HepG2 (cell line): Measurements from ENCODE around the gene GPER1. TPM values are rescaled to one million over a fixed set of nuclear protein-coding genes. Genes with fewer than 3 reads are reported as not detected.
A peak's percentile ranks its signal among the peaks of the same experiment; 100 is the strongest.

ENCODE experiments used
- ARHGAP35 ChIP-seq: sonication (generic); formaldehyde crosslinking; IDR thresholded peaks from 2 replicates; pipeline ENCODE4 v1.9.0; 2022; ENCODE audit warnings: mild to moderate bottlenecking, inconsistent platforms, moderate library complexity, missing genetic modification reagents, borderline replicate concordance
- ATF7 ChIP-seq, 2 experiments: fragments of 450-650 bp in 1 of 2; sonication (generic) in 1 of 2; formaldehyde crosslinking in 1 of 2; IDR thresholded peaks; 2 replicates each; pipeline versions ENCODE4 v1.4.0 to v1.6.1; 2016 to 2020; ENCODE audit warnings: antibody characterized with exemption in 1 of 2, mild to moderate bottlenecking in 1 of 2, missing genetic modification reagents in 1 of 2
- CBX1 ChIP-seq: IDR thresholded peaks from one replicate; pipeline ENCODE4 v1.6.1; 2016; ENCODE audit warnings: antibody characterized with exemption, low read depth
- CREM ChIP-seq, 2 experiments: sonication (generic) in 1 of 2; formaldehyde crosslinking in 1 of 2; IDR thresholded peaks; 2 replicates each; pipeline versions ENCODE4 v1.4.0 to v1.6.1; 2016 to 2020; ENCODE audit warnings: antibody characterized with exemption in 1 of 2, mild to moderate bottlenecking in 1 of 2, missing genetic modification reagents in 1 of 2
- EEA1 ChIP-seq: sonication (generic); formaldehyde crosslinking; IDR thresholded peaks from 2 replicates; pipeline ENCODE4 v1.5.1; 2020; ENCODE audit warnings: mild to moderate bottlenecking, missing genetic modification reagents, borderline replicate concordance
- KIAA2018 ChIP-seq: sonication (generic); formaldehyde crosslinking; IDR thresholded peaks from 2 replicates; pipeline ENCODE4 v1.5.0; 2020; ENCODE audit warnings: mild to moderate bottlenecking, missing genetic modification reagents, borderline replicate concordance
- POLR2AphosphoS2 ChIP-seq: IDR thresholded peaks from 2 replicates; pipeline ENCODE4 v1.6.1; 2011; ENCODE audit warnings: low read depth, low read length, improper control_type of control experiment
- RNF2 ChIP-seq: fragments of 450-650 bp; conservative IDR thresholded peaks from 2 replicates; pipeline ENCODE4 v1.6.1; 2016; ENCODE audit warnings: low read depth
- ZNF274 ChIP-seq: sonication (generic); formaldehyde crosslinking; IDR thresholded peaks from 2 replicates; pipeline ENCODE4 v1.5.1; 2020; ENCODE audit warnings: mild to moderate bottlenecking, missing genetic modification reagents
- ZNF281 ChIP-seq: sonication (generic); formaldehyde crosslinking; IDR thresholded peaks from 2 replicates; pipeline ENCODE4 v1.4.0; 2020; ENCODE audit warnings: missing genetic modification reagents, borderline replicate concordance
- ZNF292 ChIP-seq: sonication (generic); formaldehyde crosslinking; IDR thresholded peaks from 2 replicates; pipeline ENCODE4 v1.8.1; 2022; ENCODE audit warnings: mild to moderate bottlenecking, low read depth, missing genetic modification reagents, borderline replicate concordance
- ZNF33A ChIP-seq: sonication (generic); formaldehyde crosslinking; IDR thresholded peaks from 2 replicates; pipeline ENCODE4 v1.5.1; 2020; ENCODE audit warnings: missing genetic modification reagents, mild to moderate bottlenecking, moderate library complexity, borderline replicate concordance
- ZNF567 ChIP-seq: sonication (generic); formaldehyde crosslinking; IDR thresholded peaks from 2 replicates; pipeline ENCODE4 v1.8.1; 2023; ENCODE audit warnings: mild to moderate bottlenecking, missing genetic modification reagents, borderline replicate concordance
- ZNF614 ChIP-seq: IDR thresholded peaks from 2 replicates; pipeline ENCODE4 v1.6.1; 2018; ENCODE audit warnings: missing biosample characterization, missing genetic modification reagents, inconsistent platforms, borderline replicate concordance
- ZNF749 ChIP-seq: sonication (generic); formaldehyde crosslinking; IDR thresholded peaks from 2 replicates; pipeline ENCODE4 v1.8.0; 2022; ENCODE audit warnings: mild to moderate bottlenecking, missing genetic modification reagents, moderate library complexity, borderline replicate concordance
- ZNF766 ChIP-seq: sonication (generic); formaldehyde crosslinking; IDR thresholded peaks from 2 replicates; pipeline ENCODE4 v1.5.0; 2020; ENCODE audit warnings: missing genetic modification reagents, borderline replicate concordance
- ZNF878 ChIP-seq: sonication (generic); formaldehyde crosslinking; IDR thresholded peaks from 2 replicates; pipeline ENCODE4 v1.8.1; 2023; ENCODE audit warnings: mild to moderate bottlenecking, missing genetic modification reagents, moderate library complexity
- polyA plus RNA-seq, 8 experiments: library from polyadenylated mRNA; depleted of rRNA in 3 of 8; stranded (reverse) in 7 of 8; unstranded in 1 of 8; fragments of >200 nt; fragmentation: Illumina TruSeq in 4 of 8; extraction: Trizol in 4 of 8; gene quantifications; 2 replicates each; pipeline versions ENCODE4 v1.2.1 to v1.2.3, GENCODE V29; 2011 to 2016; ENCODE audit warnings: low read depth in 4 of 8, missing spikeins in 1 of 8, mixed read lengths in 1 of 8; ENCODE audit not compliant: insufficient read depth in 1 of 8
- total RNA-seq, 5 experiments: library from RNA; depleted of rRNA; stranded (reverse); fragments of >200 nt; fragmentation: Illumina TruSeq; extraction: Trizol; gene quantifications; 2 replicates each; pipeline ENCODE4 v1.2.3, GENCODE V29; 2016; ENCODE audit warnings: low read depth in 1 of 5

GPER1 gene
- total and polyA plus RNA-seq, 2 of the 13 experiments (the other 11 are each of a cell fraction or from before 2014, with no cell fraction given) = 12.7 to 19.7 TPM

- TF ChIP-seq ZNF274 (CRISPR knock-in tag) (no peak), KIAA2018 (CRISPR knock-in tag) (no peak), ZNF878 (CRISPR knock-in tag) (0 out of 2 replicates have a peak, but pooled peaks have one; percentile 16), ZNF567 (no peak), ZNF766 (peak; percentile 60; the same call in 1 of the 2 replicates), ZNF614 (CRISPR knock-in tag) (no peak), POLR2AphosphoS2 (no peak), ZNF749 (CRISPR knock-in tag) (no peak), ATF7 (IDR thresholded peaks at IDR 0.05) (no peak), ATF7 (CRISPR knock-in tag; IDR thresholded peaks at IDR 0.05) (no peak), ZNF281 (CRISPR knock-in tag) (no peak; the same call in 1 of the 2 replicates), EEA1 (CRISPR knock-in tag) (no peak), ARHGAP35 (CRISPR knock-in tag) (peak; percentile 33; the same call in 1 of the 2 replicates), ZNF292 (CRISPR knock-in tag) (no peak), CBX1 (peak; percentile 19), CREM (IDR thresholded peaks at IDR 0.05) (no peak), CREM (CRISPR knock-in tag; IDR thresholded peaks at IDR 0.05) (no peak), ZNF33A (CRISPR knock-in tag) (no peak), RNF2 (peak; percentile 56; the same call in 1 of the 2 replicates)
These were observed 13.9 kb downstream of the GPER1 start (continued) for GRCh38 chr7:1101563-1102431.
